Rectal smooth muscle tissue (tissue), 1 donor: ENCODE data around the gene PJA1.

Source experiments
- H3K27ac ChIP-seq: one replicate; pipeline ENCODE4 v1.7.0; 2013; ENCODE audit warnings: low read depth, low read length, inconsistent platforms
- H3K27me3 ChIP-seq: one replicate; pipeline ENCODE4 v1.7.0; 2013; ENCODE audit warnings: low read length; ENCODE audit not compliant: control insufficient read depth, insufficient read depth
- H3K36me3 ChIP-seq: one replicate; pipeline ENCODE4 v1.7.0; 2013; ENCODE audit warnings: low read length; ENCODE audit not compliant: control insufficient read depth, insufficient read depth
- H3K4me1 ChIP-seq: one replicate; pipeline ENCODE4 v1.7.0; 2013; ENCODE audit warnings: low read length; ENCODE audit not compliant: control insufficient read depth, insufficient read depth
- H3K4me3 ChIP-seq: one replicate; pipeline ENCODE4 v1.7.0; 2013; ENCODE audit warnings: low read length
- H3K9ac ChIP-seq: one replicate; pipeline ENCODE4 v1.7.0; 2013; ENCODE audit warnings: low read length

PJA1 gene

DNA sequence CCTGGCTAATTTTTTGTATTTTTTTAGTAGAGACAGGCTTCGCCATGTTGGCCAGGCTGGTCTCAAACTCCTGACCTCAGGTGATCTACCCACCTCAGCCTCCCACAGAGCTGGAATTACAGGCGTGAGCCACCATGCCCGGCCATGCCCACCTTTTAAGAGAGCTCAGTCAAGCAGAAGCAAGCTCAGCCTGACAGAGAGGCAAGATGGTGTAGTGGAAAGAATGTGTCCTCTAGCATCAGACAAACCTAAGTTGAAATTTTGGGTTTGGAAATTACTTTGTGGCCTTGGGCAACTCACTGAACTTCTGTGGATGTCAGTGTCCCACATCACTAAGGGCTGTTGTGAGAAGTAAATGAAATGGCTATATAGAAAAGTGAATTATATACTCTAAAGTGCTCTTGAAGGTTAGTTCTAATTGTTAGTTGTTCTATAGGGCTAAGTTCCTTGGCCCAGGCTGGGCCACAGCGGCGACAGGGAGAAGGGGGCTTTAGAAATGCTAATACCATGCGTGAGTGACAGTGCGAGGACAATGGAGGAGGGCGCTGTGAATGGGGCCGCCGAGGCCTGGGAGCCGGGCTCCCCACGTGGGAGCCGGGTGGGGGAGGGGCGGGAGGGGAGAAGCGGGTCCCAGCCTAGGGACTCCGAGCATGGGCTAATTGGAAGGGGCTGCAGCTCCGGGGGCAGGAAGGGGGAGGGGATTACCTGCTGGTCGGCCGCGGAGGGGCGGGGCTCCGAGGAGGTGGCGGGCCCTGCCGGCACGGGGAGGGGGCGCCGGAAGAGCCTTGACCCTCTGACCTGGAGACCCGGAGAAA is 15.6 kb downstream of the PJA1 start:
- no peaks in the 10 kb centered on the region for H3K27me3 ChIP-seq
- H3K4me1 ChIP-seq: no peaks in the 10 kb centered on the region
- no peak overlapping the region for H3K9ac ChIP-seq
- no peaks in the 10 kb centered on the region for H3K36me3 ChIP-seq
- H3K27ac ChIP-seq: no peak overlapping the region
- H3K4me3 ChIP-seq: no peak overlapping the region

DNA sequence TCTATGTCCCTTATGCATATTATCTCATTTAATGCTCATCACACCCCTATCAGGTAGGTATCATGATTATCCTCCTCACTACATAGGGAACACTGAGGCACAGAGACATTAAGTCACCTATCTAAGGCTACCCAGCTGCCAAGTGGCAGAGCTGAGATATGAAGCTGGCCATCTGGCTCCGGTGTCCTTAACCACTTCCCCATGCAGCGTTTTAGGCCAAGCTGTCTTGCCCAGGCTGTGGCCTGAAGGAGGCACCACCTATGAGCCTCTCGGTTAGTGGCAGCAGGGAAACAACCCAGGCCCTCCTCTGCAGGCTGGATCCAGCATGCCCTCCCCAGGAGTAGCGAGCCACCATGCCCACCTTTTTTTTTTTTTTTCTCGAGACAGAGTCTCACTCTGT is 16.3 kb downstream of the PJA1 start:
- Histone ChIP-seq H3K36me3 (no peaks in the 10 kb centered on the region), H3K27me3 (no peaks in the 10 kb centered on the region), H3K4me1 (no peaks in the 10 kb centered on the region)

DNA sequence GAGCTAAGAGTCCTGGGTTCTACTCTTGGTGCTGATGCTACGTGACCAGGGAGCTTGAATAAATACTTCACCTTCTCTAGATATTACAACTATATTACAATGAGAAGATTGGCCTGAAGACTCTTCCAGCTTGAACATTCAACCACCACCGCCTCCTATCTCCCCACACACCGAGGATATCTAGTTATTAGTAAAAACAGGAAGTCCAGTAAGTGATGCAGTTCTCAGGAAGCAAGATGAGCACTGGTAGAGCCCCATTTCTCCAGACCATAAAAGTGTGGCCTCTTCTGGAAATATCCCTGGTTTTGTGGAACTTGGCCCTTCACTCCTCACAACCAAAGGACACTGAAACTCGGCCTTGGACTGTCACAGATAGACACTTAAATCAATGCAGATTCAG is 18.5 kb downstream of the PJA1 start:
- Histone ChIP-seq H3K4me1 (no peaks in the 10 kb centered on the region), H3K9ac (no peak overlapping the region), H3K4me3 (no peak overlapping the region), H3K27ac (no peak overlapping the region), H3K27me3 (no peaks in the 10 kb centered on the region), H3K36me3 (no peaks in the 10 kb centered on the region)

More for the DNA sequence above, 16.3 kb downstream of the PJA1 start:
- no peak overlapping the region for H3K9ac ChIP-seq
- no peak overlapping the region for H3K4me3 ChIP-seq
- H3K27ac ChIP-seq: no peak overlapping the region

DNA sequence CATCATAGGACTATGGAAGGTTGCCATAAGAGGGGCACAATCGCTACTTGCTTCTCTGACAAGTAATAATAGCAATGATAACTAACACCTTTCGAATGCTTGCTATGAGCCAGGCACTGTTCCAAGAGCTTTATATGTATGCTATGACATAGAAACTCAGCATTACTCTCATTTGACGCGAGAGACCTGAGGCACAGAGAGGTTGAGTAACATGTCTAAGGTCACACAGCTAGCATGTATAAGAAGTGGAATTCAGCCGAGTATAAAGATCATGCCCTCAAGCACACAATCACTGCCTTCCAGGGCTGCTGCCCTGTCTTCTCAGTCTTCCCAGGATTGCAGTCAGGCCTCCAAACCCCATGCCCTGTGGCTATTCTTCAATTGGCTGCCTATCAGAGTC is 19.5 kb downstream of the PJA1 start:
- no peak overlapping the region for H3K9ac ChIP-seq
- H3K27ac ChIP-seq: no peak overlapping the region
- no peaks in the 10 kb centered on the region for H3K4me1 ChIP-seq
- H3K36me3 ChIP-seq: no peaks in the 10 kb centered on the region
- H3K4me3 ChIP-seq: no peak overlapping the region
- no peaks in the 10 kb centered on the region for H3K27me3 ChIP-seq

DNA sequence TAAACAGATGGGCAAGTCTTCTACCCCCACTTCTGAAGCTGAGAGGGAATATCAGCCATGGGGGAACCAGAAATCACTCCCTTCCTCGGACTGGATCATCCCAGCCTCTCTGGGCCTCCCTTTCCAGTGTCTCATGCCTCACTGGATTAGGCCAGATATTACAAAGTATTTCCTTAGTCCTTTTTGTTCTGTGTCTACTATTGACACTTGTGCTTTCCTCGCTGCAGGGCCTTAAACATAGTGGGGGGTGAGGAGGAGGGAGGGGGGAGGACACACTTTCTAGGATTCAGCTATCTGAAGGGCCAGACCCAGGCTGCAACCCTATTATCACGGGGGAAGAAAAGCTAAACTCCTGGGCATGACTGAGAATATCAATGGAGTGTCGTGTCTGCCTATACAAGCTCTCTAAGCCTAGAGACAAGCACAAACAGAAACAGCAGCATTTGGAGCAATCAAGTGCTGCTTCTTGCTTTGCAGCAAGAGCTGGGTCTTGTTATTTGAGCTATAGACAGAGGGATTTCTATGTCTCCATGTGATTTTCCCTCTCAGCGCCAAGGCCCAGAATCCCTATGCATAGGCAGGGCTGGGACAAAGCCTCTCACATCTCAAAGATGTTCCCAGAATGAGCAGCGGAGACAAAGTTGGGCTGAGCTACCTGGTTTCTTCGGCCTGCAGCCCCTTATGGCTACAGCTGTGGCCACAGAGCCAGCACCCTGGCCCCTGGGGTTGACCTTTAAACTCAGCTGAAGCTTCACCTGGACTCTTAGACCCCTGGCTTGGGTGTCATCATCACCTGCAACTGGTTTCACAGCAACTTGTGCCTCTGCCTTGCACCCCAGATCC is 20.2 kb downstream of the PJA1 start:
- no peaks in the 10 kb centered on the region for H3K27me3 ChIP-seq
- no peak overlapping the region for H3K4me3 ChIP-seq
- no peak overlapping the region for H3K27ac ChIP-seq
- no peaks in the 10 kb centered on the region for H3K36me3 ChIP-seq
- H3K9ac ChIP-seq: no peak overlapping the region
- H3K4me1 ChIP-seq: no peaks in the 10 kb centered on the region

DNA sequence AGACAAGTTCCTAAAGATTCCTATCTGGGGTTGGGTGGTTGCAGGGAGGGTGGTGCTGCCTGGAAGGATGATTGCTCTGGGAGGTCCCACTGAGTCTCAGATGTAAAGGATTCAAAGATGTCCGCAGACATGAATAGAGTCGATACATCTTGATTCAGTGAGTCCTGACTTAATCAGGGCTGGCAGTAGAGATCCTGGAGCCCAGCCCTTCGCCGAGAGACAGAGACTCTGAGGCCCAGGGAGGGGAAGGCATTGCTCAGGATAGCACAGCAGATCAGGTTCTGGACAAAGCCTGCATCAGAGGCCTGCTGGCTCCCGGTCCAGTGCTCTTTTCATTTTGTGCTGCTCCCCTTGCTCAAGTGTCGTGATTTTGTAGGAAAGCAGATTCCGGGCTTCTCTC is 21.7 kb downstream of the PJA1 start:
- Histone ChIP-seq H3K9ac (no peak overlapping the region), H3K4me3 (no peak overlapping the region), H3K27me3 (no peaks in the 10 kb centered on the region), H3K36me3 (no peaks in the 10 kb centered on the region), H3K4me1 (no peaks in the 10 kb centered on the region), H3K27ac (no peak overlapping the region)

DNA sequence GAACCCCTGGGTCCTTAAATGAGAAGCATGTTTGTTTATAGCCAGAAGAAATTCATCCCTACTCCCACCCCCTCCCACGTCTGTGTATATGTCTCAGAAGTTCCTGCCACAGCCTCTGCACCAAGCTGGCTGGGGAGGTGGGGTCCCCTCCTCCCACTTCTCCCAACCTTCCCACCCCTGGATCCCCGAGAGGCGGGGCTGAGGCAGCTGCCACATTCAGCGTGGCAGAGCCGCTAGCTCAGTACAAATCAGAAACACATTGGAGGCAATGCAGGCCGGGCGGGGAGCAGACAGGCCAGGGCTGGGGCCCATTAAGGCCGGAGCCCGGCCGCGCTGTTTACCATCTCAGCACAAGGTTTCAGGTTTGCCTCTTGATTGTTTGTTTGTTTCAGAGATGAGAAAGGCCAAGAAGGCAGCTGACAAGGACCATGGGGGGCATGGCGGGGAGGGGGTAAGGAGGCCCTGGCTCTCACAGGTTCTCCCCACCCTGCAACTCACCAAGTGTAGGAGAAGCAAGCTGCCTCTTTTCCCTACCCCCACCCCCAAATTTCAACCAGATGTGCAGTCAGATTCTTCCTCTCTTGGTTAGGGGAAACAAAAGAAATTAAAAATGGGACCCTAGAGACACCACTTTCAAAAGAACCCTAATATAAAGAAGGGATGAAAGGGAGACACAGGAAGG is 22.3 kb downstream of the PJA1 start:
- Histone ChIP-seq H3K36me3 (no peaks in the 10 kb centered on the region), H3K9ac (no peak overlapping the region), H3K27ac (no peak overlapping the region), H3K4me3 (no peak overlapping the region), H3K27me3 (peaks cover 1% of the 10 kb centered on the region), H3K4me1 (no peaks in the 10 kb centered on the region)

DNA sequence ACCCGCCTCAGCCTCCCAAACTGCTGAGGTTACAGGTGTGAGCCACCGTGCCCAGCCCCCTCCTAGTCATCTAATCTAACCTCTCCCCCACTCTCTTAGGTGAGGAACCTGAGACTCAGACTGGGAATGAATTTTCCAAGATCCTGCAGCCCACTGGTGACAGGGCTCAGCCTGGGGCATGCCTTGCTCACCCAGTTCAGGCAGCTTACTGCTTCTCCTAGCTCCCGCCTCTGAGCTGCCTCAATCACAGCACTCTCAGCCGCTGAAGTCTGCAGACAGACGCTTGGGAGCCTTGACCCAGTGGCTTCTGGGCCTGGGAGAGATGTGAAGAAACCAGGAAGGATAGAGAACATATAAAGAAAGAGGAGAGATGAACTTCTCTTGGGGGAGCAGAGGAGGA is 24.4 kb downstream of the PJA1 start:
- Histone ChIP-seq H3K27ac (no peak overlapping the region), H3K4me1 (peaks cover 2% of the 10 kb centered on the region), H3K4me3 (no peak overlapping the region), H3K9ac (no peak overlapping the region), H3K36me3 (no peaks in the 10 kb centered on the region), H3K27me3 (peaks cover 5% of the 10 kb centered on the region)

DNA sequence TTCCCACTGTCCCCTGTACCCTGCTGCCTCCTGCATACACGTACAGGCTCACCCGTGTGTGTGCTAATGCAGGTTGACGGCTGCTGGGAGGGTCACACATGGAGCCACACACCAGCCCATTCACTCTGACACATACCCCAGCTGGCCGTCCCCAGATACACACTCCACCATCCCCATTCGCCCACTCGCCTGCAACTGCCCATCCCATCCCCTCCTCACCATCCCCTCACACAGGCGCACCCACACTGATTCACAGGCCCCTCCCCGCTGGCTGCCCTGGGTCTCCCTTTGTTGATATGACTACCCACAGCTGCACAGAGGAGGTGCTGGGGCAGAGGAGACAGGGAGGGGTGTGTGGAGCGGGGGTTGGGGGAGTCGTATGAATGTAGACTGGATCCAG is 25.7 kb downstream of the PJA1 start:
- no peak overlapping the region for H3K27ac ChIP-seq
- H3K4me3 ChIP-seq: no peak overlapping the region
- peaks cover 2% of the 10 kb centered on the region for H3K4me1 ChIP-seq
- H3K9ac ChIP-seq: no peak overlapping the region
- H3K27me3 ChIP-seq: peaks cover 5% of the 10 kb centered on the region
- no peaks in the 10 kb centered on the region for H3K36me3 ChIP-seq

DNA sequence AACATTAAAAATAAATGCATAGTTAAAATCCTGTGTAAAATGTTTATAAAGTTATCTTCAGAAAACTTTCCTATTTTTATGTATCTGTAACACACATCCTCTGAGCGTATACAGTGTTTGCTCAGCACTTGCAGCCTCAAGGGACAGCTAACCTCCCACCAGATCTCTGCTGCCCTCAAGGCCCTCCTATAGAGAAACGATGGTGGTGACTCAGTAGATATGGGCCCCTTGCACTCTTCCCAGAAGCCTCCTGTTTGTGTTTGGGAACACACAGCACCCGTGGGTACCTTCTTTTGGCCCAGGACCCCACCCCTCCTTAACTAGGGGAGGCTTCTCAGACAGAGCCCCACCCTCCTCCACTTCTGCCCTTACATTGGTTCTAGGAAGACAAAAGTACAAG is 26.7 kb downstream of the PJA1 start:
- Histone ChIP-seq H3K4me1 (peaks cover 2% of the 10 kb centered on the region), H3K9ac (no peak overlapping the region), H3K27ac (no peak overlapping the region), H3K36me3 (no peaks in the 10 kb centered on the region), H3K4me3 (no peak overlapping the region), H3K27me3 (peaks cover 5% of the 10 kb centered on the region)

DNA sequence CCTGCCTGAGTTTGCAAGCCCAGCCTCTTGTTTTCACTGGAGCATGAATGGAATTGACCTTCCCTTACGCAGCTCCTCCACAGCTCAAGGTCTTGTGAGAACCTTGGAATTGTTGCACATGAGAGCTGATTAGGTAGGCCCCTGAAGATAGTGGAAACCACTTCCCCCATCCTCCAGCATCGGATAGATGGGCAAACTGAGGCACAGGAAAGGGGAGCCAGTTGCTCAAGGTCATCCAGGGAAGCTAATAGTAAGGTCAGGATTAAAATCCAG is 27.2 kb downstream of the PJA1 start:
- no peak overlapping the region for H3K4me3 ChIP-seq
- peaks cover 2% of the 10 kb centered on the region for H3K4me1 ChIP-seq
- H3K27me3 ChIP-seq: peaks cover 5% of the 10 kb centered on the region
- no peak overlapping the region for H3K27ac ChIP-seq
- H3K9ac ChIP-seq: no peak overlapping the region
- no peaks in the 10 kb centered on the region for H3K36me3 ChIP-seq

DNA sequence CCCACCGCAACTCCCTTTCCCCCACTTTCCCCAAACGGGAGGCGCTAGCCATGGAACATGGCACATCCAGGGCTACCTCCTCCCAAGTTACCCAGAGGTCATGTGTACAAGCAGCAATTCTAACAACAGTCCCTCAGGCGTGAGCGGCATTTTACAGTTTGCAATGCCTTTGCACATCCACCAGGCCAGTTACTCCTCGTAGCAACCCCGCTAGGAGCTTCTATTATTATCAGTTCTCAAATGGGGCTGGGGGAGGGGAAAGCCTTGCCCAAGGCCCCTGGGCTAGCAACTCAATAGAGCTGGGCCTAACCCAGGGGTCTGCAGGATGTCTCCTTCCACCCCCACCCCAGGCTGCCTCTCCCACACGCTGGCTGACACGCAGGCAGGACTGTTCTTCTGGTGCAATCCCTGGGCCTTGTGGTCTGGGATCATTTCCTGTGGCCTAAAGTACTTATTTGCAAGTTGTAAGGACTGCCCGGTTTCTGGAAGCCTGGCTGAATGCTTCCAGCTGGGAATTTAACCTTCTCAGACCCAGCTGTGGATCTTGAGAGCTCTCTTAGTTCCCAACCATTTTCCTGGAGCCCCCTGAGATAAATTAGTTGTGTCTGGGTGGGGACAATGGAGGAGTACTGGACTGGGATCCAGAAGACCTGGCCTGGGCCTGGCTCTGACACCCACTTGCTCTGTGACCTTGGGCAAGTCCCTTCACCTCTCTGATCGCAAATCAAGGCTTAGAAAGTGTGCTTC is 27.7 kb downstream of the PJA1 start:
- H3K4me3 ChIP-seq: no peak overlapping the region

More for the DNA sequence above, 27.7 kb downstream of the PJA1 start:
- peaks cover 2% of the 10 kb centered on the region for H3K4me1 ChIP-seq
- H3K36me3 ChIP-seq: no peaks in the 10 kb centered on the region
- peaks cover 5% of the 10 kb centered on the region for H3K27me3 ChIP-seq
- no peak overlapping the region for H3K9ac ChIP-seq
- peak overlapping the region; percentile 11 for H3K27ac ChIP-seq
